AG04450 (cell line): Measurements from ENCODE around the gene TSPYL2. TPM values are rescaled to one million over a fixed set of nuclear protein-coding genes. Genes with fewer than 3 reads are reported as not detected.

Source experiments
- CTCF ChIA-PET: fragments of 300-600, 350-600 bp; formaldehyde crosslinking; extraction: SDS; loops from one replicate; lab custom pipeline; 2022; ENCODE audit warnings: antibody characterized with exemption, inconsistent platforms; lab: Charles Lee
- POLR2A ChIA-PET: fragments of 350-600 bp; formaldehyde crosslinking; extraction: SDS; loops from one replicate; lab custom pipeline; 2021; ENCODE audit warnings: antibody characterized with exemption, inconsistent platforms; lab: Yijun Ruan, JAX
- DNase-seq: peaks from one replicate; pipeline ENCODE4 v3.0.0-alpha.2; 2011; ENCODE audit warnings: low read depth, low spot score
- H3K27ac ChIP-seq: one replicate; pipeline ENCODE4 v1.5.1; 2012; ENCODE audit warnings: low read depth, low read length, control low read depth
- H3K27me3 ChIP-seq: one replicate; pipeline ENCODE4 v1.6.0; 2012; ENCODE audit warnings: low read length; ENCODE audit not compliant: control insufficient read depth, insufficient read depth
- H3K4me3 ChIP-seq: 2 replicates; pipeline ENCODE4 v1.5.1; 2011; ENCODE audit warnings: mild to moderate bottlenecking, low read depth, low read length, control low read depth
- H3K9me3 ChIP-seq: 2 replicates; pipeline ENCODE4 v1.5.1; 2012; ENCODE audit warnings: low read length; ENCODE audit not compliant: control insufficient read depth, insufficient read depth
- CTCF ChIP-seq: IDR thresholded peaks from 2 replicates; pipeline ENCODE4 v1.5.1; 2011; ENCODE audit warnings: low read depth, low read length, control low read depth, inconsistent platforms
- polyA plus RNA-seq: library from polyadenylated mRNA; depleted of rRNA; stranded (reverse); fragments of >200 nt; gene quantifications from 2 replicates; pipeline ENCODE4 v1.2.3, GENCODE V29; 2011

Gene TSPYL2
- polyA plus RNA-seq, 1 experiment = 39.3 TPM

- 0 out of 2 replicates have a peak, but pooled peaks have one; percentile 2 for TF ChIP-seq CTCF
Measured at GRCh38 chrX:53093748-53094581, 11.8 kb downstream of the TSPYL2 start, which contains the start of gene KANTR. TSS of gene KANTR (plus strand) at chrX:53094142. CDS start at chrX:53124273, 30,131 bp downstream.

GRCh38 chrX:53094582-53094905 lies 12.4 kb downstream of the TSPYL2 start:
- H3K27me3 ChIP-seq = no peaks in the 10 kb centered on the region
- no peak for DNase-seq
- no peak for TF ChIP-seq CTCF
- H3K4me3 ChIP-seq = peak overlapping the region; percentile 72
- POLR2A ChIA-PET = interaction anchor here (1.0 kb wide), 1 partner anchor 12 kb away, joined by 4 read pairs; the partner anchor contains the start of gene TSPYL2
- CTCF ChIA-PET = no interaction called here
- H3K9me3 ChIP-seq = no peaks in the 10 kb centered on the region
- peak overlapping the region; percentile 31 for H3K27ac ChIP-seq

More at GRCh38 chrX:53093748-53094581, 11.8 kb downstream of the TSPYL2 start, which contains the start of gene KANTR:
- DNase-seq = peak; percentile 84
- CTCF ChIA-PET = interaction anchor here (0.6 kb wide), 1 partner anchor 9 kb away, joined by 3 read pairs; no protein-coding TSS in a partner anchor
- H3K27ac ChIP-seq = peak within 1 kb of the TSS; percentile 85
- H3K4me3 ChIP-seq = peak within 1 kb of the TSS; percentile 72
- no peaks in the 10 kb centered on the region for H3K9me3 ChIP-seq
- POLR2A ChIA-PET = interaction anchor here (1.0 kb wide), 1 partner anchor 12 kb away, joined by 4 read pairs; the partner anchor contains the start of gene TSPYL2
- no peaks in the 10 kb centered on the region for H3K27me3 ChIP-seq

GRCh38 chrX:53095796-53096195 lies 13.6 kb downstream of the TSPYL2 start:
- DNase-seq = no peak
- Histone ChIP-seq H3K9me3 (no peaks in the 10 kb centered on the region), H3K27me3 (no peaks in the 10 kb centered on the region), H3K4me3 (no peak overlapping the region), H3K27ac (no peak overlapping the region)
- POLR2A ChIA-PET = no interaction called here
- TF ChIP-seq CTCF = no peak
- CTCF ChIA-PET = no interaction called here

- Histone ChIP-seq H3K27me3 (no peaks in the 10 kb centered on the region), H3K27ac (no peak overlapping the region), H3K9me3 (no peaks in the 10 kb centered on the region), H3K4me3 (no peak overlapping the region)
- POLR2A ChIA-PET = no interaction called here
- TF ChIP-seq CTCF = no peak
- CTCF ChIA-PET = no interaction called here
- no peak for DNase-seq
Measured at GRCh38 chrX:53114864-53115549, 32.8 kb downstream of the TSPYL2 start.

GRCh38 chrX:53115550-53115874 lies 33.3 kb downstream of the TSPYL2 start:
- ChIA-PET POLR2A (no interaction called here), CTCF (no interaction called here)
- Histone ChIP-seq H3K9me3 (no peaks in the 10 kb centered on the region), H3K27me3 (no peaks in the 10 kb centered on the region), H3K27ac (no peak overlapping the region), H3K4me3 (no peak overlapping the region)
- TF ChIP-seq CTCF = no peak
- DNase-seq = no peak
